HEK293 (cell line): ENCODE data around the gene PRPS1L1.

Experiments used
- CTCF ChIA-PET: fragments of 350-600 bp; formaldehyde crosslinking; extraction: SDS; loops from one replicate; lab custom pipeline; 2021; ENCODE audit warnings: antibody characterized with exemption; lab: Yijun Ruan, JAX
- POLR2A ChIA-PET: fragments of 300-600 bp; formaldehyde crosslinking; extraction: SDS; loops from one replicate; lab custom pipeline; 2020; ENCODE audit warnings: antibody characterized with exemption, inconsistent platforms; lab: Yijun Ruan, JAX
- H3K27ac ChIP-seq: fragments of 200-500 bp; sonication (Bioruptor generic); 2 replicates; pipeline ENCODE4 v1.5.1; 2014; ENCODE audit warnings: low read depth, low read length, control low read depth, inconsistent platforms; ENCODE audit errors: extremely low read depth
- H3K36me3 ChIP-seq, 2 experiments: fragments of 200-500 bp in 1 of 2; sonication (Bioruptor generic) in 1 of 2; 1 replicate in 1 of 2; 2 replicates in 1 of 2; pipeline ENCODE4 v1.5.1; 2014 to 2017; ENCODE audit warnings: inconsistent platforms in 2 of 2, low read length in 2 of 2; ENCODE audit not compliant: control insufficient read depth in 2 of 2, insufficient read depth in 1 of 2
- H3K4me1 ChIP-seq: fragments of 200-500 bp; sonication (Bioruptor generic); 2 replicates; pipeline ENCODE4 v1.5.1; 2014; ENCODE audit warnings: mild to moderate bottlenecking, low read length, inconsistent platforms; ENCODE audit not compliant: control insufficient read depth, insufficient read depth
- H3K4me3 ChIP-seq: 2 replicates; pipeline ENCODE4 v1.5.1; 2011; ENCODE audit warnings: low read depth, mild to moderate bottlenecking, control low read depth, low read length, moderate library complexity
- H3K9me3 ChIP-seq: fragments of 200-500 bp; sonication (Bioruptor generic); 2 replicates; pipeline ENCODE4 v1.5.1; 2014; ENCODE audit warnings: low read depth, low read length, inconsistent platforms; ENCODE audit not compliant: control insufficient read depth, insufficient read depth
- BCL11A ChIP-seq: fragments of 450-650 bp; formaldehyde crosslinking; IDR thresholded peaks from 2 replicates; pipeline ENCODE4 v1.5.1; 2016; ENCODE audit warnings: low read depth, missing biosample characterization, missing genetic modification characterization
- KLF9 ChIP-seq: fragments of 450-650 bp; formaldehyde crosslinking; IDR thresholded peaks from 2 replicates; pipeline ENCODE4 v1.5.1; 2016; ENCODE audit warnings: missing biosample characterization, missing genetic modification characterization, low read depth
- TCF7L2 ChIP-seq: IDR thresholded peaks from 2 replicates; pipeline ENCODE4 v1.6.1; 2011; ENCODE audit warnings: low read depth, mild to moderate bottlenecking, inconsistent platforms, low read length, moderate library complexity, borderline replicate concordance
- YY2 ChIP-seq: fragments of 450-650 bp; formaldehyde crosslinking; IDR thresholded peaks from 2 replicates; pipeline ENCODE4 v1.5.1; 2016; ENCODE audit warnings: missing biosample characterization, missing genetic modification characterization
- ZBTB11 ChIP-seq: fragments of 450-650 bp; formaldehyde crosslinking; conservative IDR thresholded peaks from 2 replicates; pipeline ENCODE4 v1.5.1; 2016; ENCODE audit warnings: low read depth, missing biosample characterization, missing genetic modification characterization
- ZNF121 ChIP-seq: fragments of 450-650 bp; formaldehyde crosslinking; IDR thresholded peaks from 2 replicates; pipeline ENCODE4 v1.5.1; 2016; ENCODE audit warnings: missing biosample characterization, missing genetic modification characterization
- ZNF239 ChIP-seq: fragments of 450-650 bp; formaldehyde crosslinking; IDR thresholded peaks from 2 replicates; pipeline ENCODE4 v1.5.1; 2016; ENCODE audit warnings: missing biosample characterization, missing genetic modification characterization
- ZNF324 ChIP-seq: fragments of 450-650 bp; formaldehyde crosslinking; IDR thresholded peaks from 2 replicates; pipeline ENCODE4 v1.5.1; 2016; ENCODE audit warnings: missing biosample characterization, missing genetic modification characterization
- ZNF473 ChIP-seq: fragments of 450-650 bp; formaldehyde crosslinking; IDR thresholded peaks from 2 replicates; pipeline ENCODE4 v1.5.1; 2017; ENCODE audit warnings: missing biosample characterization, missing genetic modification characterization
- ZNF585B ChIP-seq: fragments of 450-650 bp; formaldehyde crosslinking; IDR thresholded peaks from 2 replicates; pipeline ENCODE4 v1.5.1; 2016; ENCODE audit warnings: missing biosample characterization, missing genetic modification characterization
- ZNF621 ChIP-seq: fragments of 450-650 bp; formaldehyde crosslinking; IDR thresholded peaks from 2 replicates; pipeline ENCODE4 v1.5.1; 2017; ENCODE audit warnings: missing biosample characterization, missing genetic modification characterization
- ZNF768 ChIP-seq: fragments of 450-650 bp; formaldehyde crosslinking; IDR thresholded peaks from 2 replicates; pipeline ENCODE4 v1.5.1; 2018; ENCODE audit warnings: missing biosample characterization, mild to moderate bottlenecking, missing genetic modification characterization
- ZNF830 ChIP-seq: fragments of 450-650 bp; IDR thresholded peaks from 2 replicates; pipeline ENCODE4 v1.5.0; 2018; ENCODE audit warnings: missing biosample characterization, missing genetic modification characterization, low read depth, mild to moderate bottlenecking, moderate library complexity
- ZSCAN18 ChIP-seq: fragments of 450-650 bp; formaldehyde crosslinking; IDR thresholded peaks from 2 replicates; pipeline ENCODE4 v1.5.1; 2016; ENCODE audit warnings: missing biosample characterization, missing genetic modification characterization
- TF ChIP-seq, protein P1 (sequence below): fragments of 450-650 bp; formaldehyde crosslinking; conservative IDR thresholded peaks from 2 replicates; pipeline ENCODE4 v1.5.1; 2016; ENCODE audit warnings: low read depth, missing biosample characterization, missing genetic modification characterization
- TF ChIP-seq, protein P2 (sequence below): fragments of 450-650 bp; formaldehyde crosslinking; IDR thresholded peaks from 2 replicates; pipeline ENCODE4 v1.5.1; 2016; ENCODE audit warnings: missing biosample characterization, missing genetic modification characterization
- TF ChIP-seq, protein P3 (sequence below): fragments of 450-650 bp; formaldehyde crosslinking; IDR thresholded peaks from 2 replicates; pipeline ENCODE4 v1.5.1; 2016; ENCODE audit warnings: missing biosample characterization, missing genetic modification characterization, low read depth

The PRPS1L1 gene

DNA sequence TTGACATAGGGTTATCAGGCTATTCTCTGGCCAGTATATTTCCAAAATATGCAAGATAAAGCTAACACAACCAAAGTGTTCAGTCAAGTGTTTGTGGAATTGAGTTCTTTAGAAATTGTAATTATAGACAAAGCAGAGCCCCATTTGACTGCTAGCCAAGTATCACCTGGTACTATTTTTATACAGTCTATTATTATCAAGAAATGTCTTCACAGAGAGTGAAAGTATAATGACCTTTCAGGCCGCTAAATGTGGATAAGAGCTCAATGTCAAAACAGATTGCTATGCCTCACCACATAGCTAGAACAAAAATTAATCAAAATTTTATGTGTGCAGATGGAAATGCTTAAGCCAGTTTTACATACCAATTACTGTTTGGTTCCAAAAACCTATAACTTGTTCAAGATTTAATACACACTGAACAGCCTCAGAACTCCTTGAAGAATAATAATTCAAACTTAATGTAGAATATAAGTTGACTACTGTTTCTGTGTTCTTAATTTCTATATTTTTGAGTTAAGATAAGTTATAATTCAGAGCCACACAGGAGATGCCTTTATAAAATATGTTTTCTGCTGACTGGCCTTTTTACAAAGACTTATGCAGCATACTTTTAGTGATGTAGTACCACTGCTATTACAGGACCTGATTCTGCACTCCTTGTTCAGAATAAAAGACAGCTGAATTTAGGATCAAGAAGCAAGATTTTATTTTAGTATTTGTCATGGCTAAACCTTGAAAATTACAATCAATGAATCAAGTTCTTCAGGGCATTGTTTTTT lies 31.0 kb downstream of the PRPS1L1 start (continued):
- TF ChIP-seq ZNF585B, result no peak
- no peak for TF ChIP-seq ZNF830 (tag by site-specific recombination)
- TF ChIP-seq BCL11A (tag by site-specific recombination), result no peak

DNA sequence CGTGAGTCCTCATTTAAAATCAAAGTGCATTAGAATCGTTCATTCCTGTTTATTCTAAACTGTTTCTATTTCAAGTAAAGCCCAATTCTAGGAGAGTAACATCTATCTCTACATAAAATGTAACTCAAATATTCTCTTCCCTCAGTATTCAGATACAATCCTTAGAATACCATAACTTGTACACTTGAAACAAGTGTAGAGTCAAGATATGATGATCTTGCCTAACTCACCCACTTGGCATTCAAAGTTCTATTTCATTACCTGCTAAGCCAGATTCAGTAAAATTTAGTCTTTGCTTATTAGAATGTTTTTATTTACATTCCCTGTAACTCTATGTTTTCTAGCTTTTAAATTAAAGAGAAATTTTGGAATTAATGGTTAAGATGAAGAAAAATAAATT lies 31.6 kb downstream of the PRPS1L1 start:
- Histone ChIP-seq H3K36me3 (no peaks in the 10 kb centered on the region), H3K4me1 (no peaks in the 10 kb centered on the region), H3K27ac (no peak overlapping the region), H3K9me3 (no peaks in the 10 kb centered on the region)
- POLR2A ChIA-PET, result no interaction called here
- TF ChIP-seq, protein P1, sequence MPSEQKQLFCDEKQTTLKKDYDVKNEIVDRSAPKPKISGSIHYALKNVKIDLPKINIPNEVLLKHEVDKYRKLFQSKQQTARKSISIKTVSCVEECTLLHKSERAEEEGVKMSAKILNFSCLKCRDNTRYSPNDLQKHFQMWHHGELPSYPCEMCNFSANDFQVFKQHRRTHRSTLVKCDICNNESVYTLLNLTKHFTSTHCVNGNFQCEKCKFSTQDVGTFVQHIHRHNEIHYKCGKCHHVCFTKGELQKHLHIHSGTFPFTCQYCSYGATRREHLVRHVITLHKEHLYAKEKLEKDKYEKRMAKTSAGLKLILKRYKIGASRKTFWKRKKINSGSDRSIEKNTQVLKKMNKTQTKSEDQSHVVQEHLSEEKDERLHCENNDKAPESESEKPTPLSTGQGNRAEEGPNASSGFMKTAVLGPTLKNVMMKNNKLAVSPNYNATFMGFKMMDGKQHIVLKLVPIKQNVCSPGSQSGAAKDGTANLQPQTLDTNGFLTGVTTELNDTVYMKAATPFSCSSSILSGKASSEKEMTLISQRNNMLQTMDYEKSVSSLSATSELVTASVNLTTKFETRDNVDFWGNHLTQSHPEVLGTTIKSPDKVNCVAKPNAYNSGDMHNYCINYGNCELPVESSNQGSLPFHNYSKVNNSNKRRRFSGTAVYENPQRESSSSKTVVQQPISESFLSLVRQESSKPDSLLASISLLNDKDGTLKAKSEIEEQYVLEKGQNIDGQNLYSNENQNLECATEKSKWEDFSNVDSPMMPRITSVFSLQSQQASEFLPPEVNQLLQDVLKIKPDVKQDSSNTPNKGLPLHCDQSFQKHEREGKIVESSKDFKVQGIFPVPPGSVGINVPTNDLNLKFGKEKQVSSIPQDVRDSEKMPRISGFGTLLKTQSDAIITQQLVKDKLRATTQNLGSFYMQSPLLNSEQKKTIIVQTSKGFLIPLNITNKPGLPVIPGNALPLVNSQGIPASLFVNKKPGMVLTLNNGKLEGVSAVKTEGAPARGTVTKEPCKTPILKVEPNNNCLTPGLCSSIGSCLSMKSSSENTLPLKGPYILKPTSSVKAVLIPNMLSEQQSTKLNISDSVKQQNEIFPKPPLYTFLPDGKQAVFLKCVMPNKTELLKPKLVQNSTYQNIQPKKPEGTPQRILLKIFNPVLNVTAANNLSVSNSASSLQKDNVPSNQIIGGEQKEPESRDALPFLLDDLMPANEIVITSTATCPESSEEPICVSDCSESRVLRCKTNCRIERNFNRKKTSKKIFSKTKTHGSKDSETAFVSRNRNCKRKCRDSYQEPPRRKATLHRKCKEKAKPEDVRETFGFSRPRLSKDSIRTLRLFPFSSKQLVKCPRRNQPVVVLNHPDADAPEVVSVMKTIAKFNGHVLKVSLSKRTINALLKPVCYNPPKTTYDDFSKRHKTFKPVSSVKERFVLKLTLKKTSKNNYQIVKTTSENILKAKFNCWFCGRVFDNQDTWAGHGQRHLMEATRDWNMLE (tag by site-specific recombination), result no peak
- TF ChIP-seq, protein P2, sequence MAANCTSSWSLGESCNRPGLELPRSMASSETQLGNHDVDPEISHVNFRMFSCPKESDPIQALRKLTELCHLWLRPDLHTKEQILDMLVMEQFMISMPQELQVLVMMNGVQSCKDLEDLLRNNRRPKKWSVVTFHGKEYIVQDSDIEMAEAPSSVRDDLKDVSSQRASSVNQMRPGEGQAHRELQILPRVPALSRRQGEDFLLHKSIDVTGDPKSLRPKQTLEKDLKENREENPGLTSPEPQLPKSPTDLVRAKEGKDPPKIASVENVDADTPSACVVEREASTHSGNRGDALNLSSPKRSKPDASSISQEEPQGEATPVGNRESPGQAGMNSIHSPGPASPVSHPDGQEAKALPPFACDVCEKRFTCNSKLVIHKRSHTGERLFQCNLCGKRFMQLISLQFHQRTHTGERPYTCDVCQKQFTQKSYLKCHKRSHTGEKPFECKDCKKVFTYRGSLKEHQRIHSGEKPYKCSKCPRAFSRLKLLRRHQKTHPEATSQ (tag by site-specific recombination), result no peak
- no peak for TF ChIP-seq YY2 (tag by site-specific recombination)
- TF ChIP-seq ZNF239 (tag by site-specific recombination), result no peak
- no peak for TF ChIP-seq ZNF473 (tag by site-specific recombination)
- TF ChIP-seq ZNF768 (tag by site-specific recombination), result no peak
- TF ChIP-seq TCF7L2, result no peak
- no peak for TF ChIP-seq ZNF324 (tag by site-specific recombination)
- TF ChIP-seq ZNF121 (tag by site-specific recombination), result no peak
- TF ChIP-seq, all 188 proteins: peak for 0
- no peak overlapping the region for H3K4me3 ChIP-seq
- CTCF ChIA-PET, result interaction anchor here (0.6 to 0.7 kb wide), 2 partner anchors 111 to 269 kb away, joined by 3 read pairs; no protein-coding TSS in a partner anchor

DNA sequence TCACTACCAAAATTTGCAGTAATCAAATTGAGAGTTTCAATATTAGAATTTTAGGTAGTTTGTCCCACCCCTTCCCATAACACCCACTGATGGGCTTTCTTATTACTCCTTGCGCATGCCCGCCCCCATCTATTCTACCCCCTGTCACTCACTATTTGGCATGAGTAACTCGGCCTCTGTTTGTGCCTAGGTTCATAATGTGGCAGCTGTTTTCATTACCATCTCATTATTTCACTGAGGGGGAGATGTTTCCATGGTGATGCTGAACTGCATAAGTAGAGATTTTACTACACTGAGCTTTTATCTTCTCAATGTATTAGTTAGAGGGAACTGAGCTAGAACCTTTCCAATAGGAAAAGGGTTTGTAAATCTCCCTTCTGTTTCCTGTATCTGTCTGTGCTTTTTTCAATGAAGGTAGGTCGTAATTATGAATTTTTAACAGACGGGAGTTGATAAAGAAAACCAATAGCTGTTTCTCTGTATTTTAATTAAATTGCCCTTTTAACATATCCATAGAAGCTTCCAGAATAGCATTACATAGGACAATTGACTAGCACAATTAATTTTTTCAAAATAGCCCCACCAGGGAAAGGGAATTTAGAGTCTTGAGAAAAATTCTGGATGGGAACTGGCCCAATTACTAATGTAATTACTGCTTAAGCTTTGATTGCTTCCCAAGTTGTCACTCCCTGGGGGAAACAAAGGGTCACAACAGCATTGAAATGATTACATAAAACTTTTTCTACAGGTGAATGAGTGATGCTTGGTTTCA lies 33.4 kb downstream of the PRPS1L1 start:
- no peaks in the 10 kb centered on the region for H3K36me3 ChIP-seq
- ChIA-PET CTCF (interaction anchor here (0.5 kb wide), 1 partner anchor 604 kb away, joined by 5 read pairs; no protein-coding TSS in a partner anchor), POLR2A (no interaction called here)
- H3K4me3 ChIP-seq, result no peak overlapping the region
- no peak overlapping the region for H3K27ac ChIP-seq
- H3K4me1 ChIP-seq, result no peaks in the 10 kb centered on the region
- H3K9me3 ChIP-seq, result no peaks in the 10 kb centered on the region
- TF ChIP-seq, protein P3, sequence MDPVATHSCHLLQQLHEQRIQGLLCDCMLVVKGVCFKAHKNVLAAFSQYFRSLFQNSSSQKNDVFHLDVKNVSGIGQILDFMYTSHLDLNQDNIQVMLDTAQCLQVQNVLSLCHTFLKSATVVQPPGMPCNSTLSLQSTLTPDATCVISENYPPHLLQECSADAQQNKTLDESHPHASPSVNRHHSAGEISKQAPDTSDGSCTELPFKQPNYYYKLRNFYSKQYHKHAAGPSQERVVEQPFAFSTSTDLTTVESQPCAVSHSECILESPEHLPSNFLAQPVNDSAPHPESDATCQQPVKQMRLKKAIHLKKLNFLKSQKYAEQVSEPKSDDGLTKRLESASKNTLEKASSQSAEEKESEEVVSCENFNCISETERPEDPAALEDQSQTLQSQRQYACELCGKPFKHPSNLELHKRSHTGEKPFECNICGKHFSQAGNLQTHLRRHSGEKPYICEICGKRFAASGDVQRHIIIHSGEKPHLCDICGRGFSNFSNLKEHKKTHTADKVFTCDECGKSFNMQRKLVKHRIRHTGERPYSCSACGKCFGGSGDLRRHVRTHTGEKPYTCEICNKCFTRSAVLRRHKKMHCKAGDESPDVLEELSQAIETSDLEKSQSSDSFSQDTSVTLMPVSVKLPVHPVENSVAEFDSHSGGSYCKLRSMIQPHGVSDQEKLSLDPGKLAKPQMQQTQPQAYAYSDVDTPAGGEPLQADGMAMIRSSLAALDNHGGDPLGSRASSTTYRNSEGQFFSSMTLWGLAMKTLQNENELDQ (tag by site-specific recombination), result no peak
- TF ChIP-seq ZSCAN18, result no peak
- TF ChIP-seq ZNF621, result no peak
- TF ChIP-seq KLF9 (tag by site-specific recombination), result no peak
- TF ChIP-seq ZBTB11, result no peak
